Heart left ventricle (tissue), 16 donors: Measurements from ENCODE around the gene NIT2. TPM values are rescaled to one million over a fixed set of nuclear protein-coding genes. Genes with fewer than 3 reads are reported as not detected.

Experiments used
- ATAC-seq, 4 donors: fragments of 200-7000 bp; cut with Tn5 transposase; one replicate each; pipeline ENCODE4 v1.9.1; 2020 to 2022; ENCODE audit warnings: moderate library complexity in 4 of 4, mild to moderate bottlenecking in 3 of 4, moderate number of reproducible peaks in 1 of 4
- DNase-seq, 5 donors: peaks; one replicate each; pipeline ENCODE4 v3.0.0-alpha.2; 2020
- H3K27ac ChIP-seq, 12 donors: fragments of 200-600 bp; sonication (generic) in 4 of 12; one replicate each; pipeline versions ENCODE4 v1.5.0 to v1.8.0; 2016 to 2022; ENCODE audit warnings: mild to moderate bottlenecking in 2 of 12
- H3K27me3 ChIP-seq, 9 donors: fragments of 200-600 bp; sonication (generic) in 2 of 9; one replicate each; pipeline versions ENCODE4 v1.5.1 to v1.8.0; 2016 to 2022; ENCODE audit warnings: mild to moderate bottlenecking in 3 of 9
- H3K36me3 ChIP-seq, 9 donors: fragments of 200-600 bp; sonication (generic) in 2 of 9; one replicate each; pipeline versions ENCODE4 v1.5.0 to v1.8.0; 2018 to 2022; ENCODE audit warnings: mild to moderate bottlenecking in 2 of 9
- H3K4me1 ChIP-seq, 12 donors: fragments of 200-600 bp; sonication (generic) in 4 of 12; one replicate each; pipeline versions ENCODE4 v1.5.0 to v1.8.0; 2016 to 2022; ENCODE audit warnings: mild to moderate bottlenecking in 3 of 12
- H3K4me3 ChIP-seq, 12 donors: fragments of 200-600 bp; sonication (generic) in 4 of 12; one replicate each; pipeline versions ENCODE4 v1.5.0 to v1.8.0; 2017 to 2022; ENCODE audit warnings: mild to moderate bottlenecking in 9 of 12, moderate library complexity in 4 of 12
- H3K9me3 ChIP-seq, 12 donors: fragments of 200-600 bp; sonication (generic) in 4 of 12; one replicate each; pipeline versions ENCODE4 v1.5.0 to v1.8.0; 2016 to 2022; ENCODE audit warnings: mild to moderate bottlenecking in 1 of 12
- CTCF ChIP-seq, 12 donors: fragments of 200-600 bp; sonication (generic) in 4 of 12; IDR thresholded peaks; one replicate each; pipeline versions ENCODE4 v1.5.0 to v1.8.0; 2018 to 2022; ENCODE audit warnings: antibody characterized with exemption in 12 of 12, mild to moderate bottlenecking in 5 of 12
- POLR2A ChIP-seq, 2 donors: fragments of 450-650 bp; IDR thresholded peaks; one replicate each; pipeline ENCODE4 v1.6.1; 2017; ENCODE audit warnings: antibody characterized with exemption in 2 of 2, mild to moderate bottlenecking in 2 of 2, moderate library complexity in 2 of 2
- WGBS, 4 donors: extraction: QIAGEN DNeasy Blood & Tissue Kit in 2 of 4; methylation state at CpG; one replicate each; pipeline versions ENCODE4 v1.1.5 to v1.1.7; 2013 to 2018; 5-methylcytosine and 5-hydroxymethylcytosine counted together
- intact Hi-C, 10 donors: fragments of 100-400 bp; cut with DNase I; formaldehyde crosslinking; loops; one replicate each; pipeline versions ENCODE4 v1.11.1 to v1.14.2; 2022
- polyA plus RNA-seq, 2 donors: library from polyadenylated mRNA; stranded (reverse); fragments of 200-250 nt; gene quantifications; one replicate each; pipeline ENCODE4 v1.2.3, GENCODE V29; 2013
- total RNA-seq, 9 donors: library from RNA; depleted of rRNA in 2 of 9; stranded (reverse); fragments of >200 nt in 2 of 9; fragmentation: NEBNext Ultra II Directional in 3 of 9; extraction: Animal tissue kit (Norgen Biotek cat#: 25700) in 3 of 9; gene quantifications; one replicate each; pipeline versions ENCODE4 v1.1.0 to v1.2.4, GENCODE V29; 2016 to 2023
- donor health status: ischemic (EF 13 %, LVEDD 7.1; RV severe dilation, severe dysfunction).
- donor health status: healthy with polysubstance abuse.
- donor health status: DM: no; HTN: yes; CAD: no.
- donor health status: DM: no; HTN: no; CAD: no.
- donor health status: ischemic (EF 25% LVEDD 6.9; RV normal size, moderate dysfunction).
- donor health status: ischemic (EF 25% LVEDD 5.7; RV mildly dilated, moderate dysfunction).
- donor health status: healthy.
- donor health status: DM: yes; HTN: yes; CAD: no.
- donor health status: ischemic (EF 35%, LVEDD 5.7; RV mildly dilated, moderate dysfunction).
- donor health status: nonischemic (EF 11% LVEDD 7.7; RV severe dilation, severe dysfunction).
- donor health status: DM: yes; HTN: yes; CAD: no.
- donor health status: PGD.
- donor health status: ischemic (EF 29% LVEDD 5.4; RV normal size, mild dysfunction).
- donor health status: nonischemic (EF 23%, LVEDD 6.1; RV moderate dilation, normal function).

Gene NIT2
- total and polyA plus RNA-seq, 11 donors: 11.6 to 50.9 (median 31.1) TPM

- H3K4me1 ChIP-seq: peaks cover 0 to 64% (median 31%) of the 10 kb centered on the region in 12 donors
- intact Hi-C loops: loop anchor here in 4 of 10 donors (5.0 to 10.0 kb wide), 6 partner anchors 64 to 1876 kb away; partner anchors contain the start of genes TMEM45A (in 2 of the 4), CLDND1 (in 1 of the 4), NIT2 (in 1 of the 4) and TFG (in 1 of the 4)
- peak within 1 kb of the TSS; percentile 80 to 97 (median 94) for H3K27ac ChIP-seq
- WGBS, 4 donors: 0% methylated on average over 49 to 64 of the region's 64 CpGs
- H3K9me3 ChIP-seq: no peaks in the 10 kb centered on the region
- peak within 1 kb of the TSS; percentile 56 to 98 (median 88) for H3K4me3 ChIP-seq
- H3K36me3 ChIP-seq: no peaks in the 10 kb centered on the region
- ATAC-seq (peak; percentile 97 to 98 (median 98)), DNase-seq (peak; percentile 97 to 98 (median 98))
- H3K27me3 ChIP-seq: no peaks in the 10 kb centered on the region
- TF ChIP-seq POLR2A (IDR thresholded peaks at IDR 0.05): peak in 1 of 2 donors; percentile 71
- TF ChIP-seq CTCF (IDR thresholded peaks at IDR 0.05): no peak
Observed at GRCh38 chr3:100400780-100401673, 66.5 kb downstream of the NIT2 start, which contains the start of the genes LNP1 and TOMM70. Gene LNP1 (plus strand): TSS chr3:100401539. CDS start chr3:100429730, 28,191 bp downstream. Gene TOMM70 (minus strand): TSS chr3:100401089. CDS start chr3:100400949, 140 bp downstream.

GRCh38 chr3:100401674-100402041, 67.1 kb downstream of the NIT2 start:
- intact Hi-C loops: loop anchor here in 4 of 10 donors (5.0 to 10.0 kb wide), 6 partner anchors 64 to 1877 kb away; partner anchors contain the start of genes TMEM45A (in 2 of the 4), CLDND1 (in 1 of the 4), NIT2 (in 1 of the 4) and TFG (in 1 of the 4)
- H3K36me3 ChIP-seq: no peaks in the 10 kb centered on the region

GRCh38 chr3:100402256-100402655, 67.7 kb downstream of the NIT2 start:
- Histone ChIP-seq H3K4me3 (peak overlapping the region; percentile 56 to 98 (median 88)), H3K27me3 (no peaks in the 10 kb centered on the region), H3K9me3 (peaks cover 0 to 9% (median 3%) of the 10 kb centered on the region in 12 donors), H3K36me3 (no peaks in the 10 kb centered on the region), H3K27ac (peak overlapping the region in 11 of 12 donors; percentile 89 to 97 (median 94)), H3K4me1 (peaks cover 0 to 52% (median 27%) of the 10 kb centered on the region in 12 donors)
- ATAC-seq: no peak
- no peak for DNase-seq
- intact Hi-C loops: loop anchor here in 4 of 10 donors (5.0 to 10.0 kb wide), 6 partner anchors 65 to 1877 kb away; partner anchors contain the start of genes TMEM45A (in 2 of the 4), CLDND1 (in 1 of the 4), NIT2 (in 1 of the 4) and TFG (in 1 of the 4)
- TF ChIP-seq POLR2A (IDR thresholded peaks at IDR 0.05): no peak
- WGBS, 4 donors: 0 to 3% (median 3%) methylated on average over 2 of the region's 2 CpGs

More at GRCh38 chr3:100401674-100402041, 67.1 kb downstream of the NIT2 start:
- H3K9me3 ChIP-seq: peaks cover 0 to 3% (median 0%) of the 10 kb centered on the region in 12 donors
- peak overlapping the region; percentile 80 to 97 (median 94) for H3K27ac ChIP-seq
- ATAC-seq: peak in 2 of 4 donors; percentile 4 to 14
- no peaks in the 10 kb centered on the region for H3K27me3 ChIP-seq
- WGBS, 4 donors: 0 to 1% (median 0%) methylated on average over 23 of the region's 23 CpGs
- H3K4me1 ChIP-seq: peaks cover 0 to 58% (median 29%) of the 10 kb centered on the region in 12 donors
- no peak for TF ChIP-seq POLR2A (IDR thresholded peaks at IDR 0.05)
- TF ChIP-seq CTCF (IDR thresholded peaks at IDR 0.05): no peak
- DNase-seq: peak in 4 of 5 donors; percentile 18 to 32 (median 27)
- peak overlapping the region; percentile 56 to 98 (median 88) for H3K4me3 ChIP-seq

GRCh38 chr3:100402891-100403290, 68.3 kb downstream of the NIT2 start:
- TF ChIP-seq CTCF (IDR thresholded peaks at IDR 0.05) (no peak), POLR2A (IDR thresholded peaks at IDR 0.05) (no peak)
- Histone ChIP-seq H3K4me3 (peak overlapping the region in 11 of 12 donors; percentile 76 to 98 (median 88)), H3K36me3 (no peaks in the 10 kb centered on the region), H3K9me3 (peaks cover 0 to 16% (median 8%) of the 10 kb centered on the region in 12 donors), H3K27me3 (no peaks in the 10 kb centered on the region), H3K4me1 (peaks cover 0 to 50% (median 27%) of the 10 kb centered on the region in 12 donors), H3K27ac (peak overlapping the region in 5 of 12 donors; percentile 3 to 96 (median 92))
- WGBS, 4 donors: 35 to 42% (median 38%) methylated on average over 2 of the region's 2 CpGs
- intact Hi-C loops: loop anchor here in 4 of 10 donors (5.0 to 10.0 kb wide), 6 partner anchors 66 to 1878 kb away; partner anchors contain the start of genes TMEM45A (in 2 of the 4), CLDND1 (in 1 of the 4), NIT2 (in 1 of the 4) and TFG (in 1 of the 4)
- ATAC-seq (no peak), DNase-seq (no peak)
